Dedifferentiated amniotic fluid mesenchymal stem cell (primary cell): Measurements from ENCODE around the gene TXNL1.

Source experiments
- DNase-seq: peaks from one replicate; pipeline ENCODE4 v3.0.0-alpha.2; 2016; ENCODE audit errors: extremely low spot score

Gene TXNL1

DNA sequence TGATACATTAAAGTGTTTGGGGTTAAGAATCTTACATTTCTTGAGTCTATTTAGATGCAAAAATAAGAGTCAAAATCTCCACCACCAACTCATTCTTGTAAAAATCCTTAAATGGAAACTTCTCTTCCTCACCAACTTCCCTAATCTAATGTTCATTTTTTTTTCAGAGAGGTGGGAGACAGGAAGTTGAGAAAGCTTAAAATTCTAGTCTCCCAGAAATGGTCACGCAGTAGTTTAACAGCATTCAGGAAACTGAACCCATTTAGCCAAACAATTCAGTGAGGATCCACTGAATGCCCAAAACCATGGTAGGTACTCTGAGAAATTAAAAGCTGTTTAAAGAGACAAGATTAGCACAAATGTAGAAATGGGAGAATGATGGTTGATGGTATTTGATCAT, 69.0 kb downstream of the TXNL1 start:
- no peak for DNase-seq

DNA sequence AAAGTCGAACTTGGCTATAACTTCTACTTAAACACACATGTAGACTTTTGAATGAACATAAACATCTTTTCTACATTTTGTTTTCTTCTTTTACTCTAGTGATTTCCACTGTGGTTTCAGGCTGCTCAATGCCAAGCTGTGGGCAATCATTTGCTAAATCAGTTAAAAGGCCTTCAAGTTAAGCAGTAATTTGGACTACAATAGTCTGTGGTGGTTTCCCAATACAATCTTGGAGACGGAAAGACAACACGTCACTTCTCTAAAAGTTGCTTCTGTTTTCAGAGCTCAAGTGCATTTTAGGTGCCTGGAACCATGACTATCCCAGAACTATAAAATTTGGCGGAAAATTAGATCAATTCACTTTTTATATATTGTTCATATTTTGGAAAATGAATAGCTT, 69.4 kb downstream of the TXNL1 start:
- no peak for DNase-seq

DNA sequence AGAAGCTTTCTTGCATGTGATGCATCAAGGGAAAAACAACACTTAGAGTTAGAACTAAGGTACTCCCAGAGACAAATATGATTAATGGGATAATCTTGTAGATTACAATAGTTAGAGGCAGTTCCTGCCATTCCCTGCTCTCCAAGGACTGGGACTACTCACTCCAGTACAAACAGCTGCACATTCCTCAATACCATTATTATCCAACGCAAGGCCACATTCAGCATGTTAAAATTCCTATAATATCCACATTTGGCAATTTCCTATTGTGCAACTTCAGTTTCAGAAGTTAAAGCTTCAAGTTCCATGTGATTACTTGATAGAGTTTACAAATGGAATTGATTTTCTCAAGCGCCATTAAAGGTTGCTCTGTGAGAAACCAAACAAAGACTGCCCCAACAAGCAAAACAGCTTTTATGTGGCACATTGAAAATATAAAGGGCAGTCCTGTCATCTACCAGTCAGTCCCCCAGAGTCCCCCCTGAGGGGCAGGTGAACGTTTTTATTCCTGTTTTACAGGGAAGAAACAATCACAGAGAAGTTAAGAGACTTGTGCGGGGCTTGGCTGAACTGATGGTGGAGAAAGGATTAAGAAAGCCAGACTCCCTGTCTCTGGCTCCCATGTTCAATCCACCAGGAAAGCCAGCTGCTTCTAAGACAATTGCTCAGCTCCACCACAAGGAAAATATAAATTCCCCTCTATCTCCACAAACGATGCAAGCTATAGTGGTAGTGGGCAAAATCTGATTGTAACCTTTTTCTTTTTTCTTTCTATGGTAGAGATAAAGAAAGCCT, 72.6 kb downstream of the TXNL1 start:
- DNase-seq = peak; percentile 56

DNA sequence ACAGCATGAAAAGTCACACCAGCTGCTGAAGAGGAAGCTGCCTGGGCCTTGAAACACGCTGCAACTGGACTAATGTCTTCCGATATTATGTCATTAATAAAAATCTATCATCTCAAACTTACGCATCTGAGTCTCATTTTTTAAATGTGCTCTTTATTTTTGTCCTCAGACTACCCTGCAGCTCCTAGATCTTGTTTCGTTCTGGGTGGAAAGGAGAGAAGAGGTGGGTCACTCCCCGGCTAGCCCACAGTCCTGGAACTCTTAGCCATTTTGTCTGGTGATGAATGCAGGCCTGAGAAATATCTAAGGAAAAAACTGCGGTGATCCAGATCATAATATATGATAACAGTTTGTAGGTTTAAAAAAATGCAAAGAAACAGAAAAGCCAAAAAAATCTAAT, 73.3 kb downstream of the TXNL1 start:
- peak; percentile 14 for DNase-seq

DNA sequence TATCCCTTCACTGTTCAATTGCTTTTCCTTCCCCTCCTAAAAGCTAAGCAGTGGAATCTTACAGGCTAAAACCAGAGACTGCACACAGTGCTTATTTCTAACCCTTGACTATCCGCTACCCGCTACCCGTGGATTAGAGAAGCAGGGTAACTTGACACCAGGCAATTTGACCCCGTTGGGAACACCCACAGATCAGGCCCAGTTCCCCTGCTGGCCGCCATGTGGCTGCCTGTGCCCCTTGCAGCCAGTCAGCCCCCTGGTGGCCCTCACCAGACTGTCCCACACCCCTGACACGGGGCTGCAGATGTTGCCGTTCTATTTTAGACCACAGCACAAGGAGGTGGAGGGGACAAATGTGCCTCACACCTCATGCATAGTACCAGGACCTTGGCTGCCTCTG, 74.8 kb downstream of the TXNL1 start:
- DNase-seq = no peak

DNA sequence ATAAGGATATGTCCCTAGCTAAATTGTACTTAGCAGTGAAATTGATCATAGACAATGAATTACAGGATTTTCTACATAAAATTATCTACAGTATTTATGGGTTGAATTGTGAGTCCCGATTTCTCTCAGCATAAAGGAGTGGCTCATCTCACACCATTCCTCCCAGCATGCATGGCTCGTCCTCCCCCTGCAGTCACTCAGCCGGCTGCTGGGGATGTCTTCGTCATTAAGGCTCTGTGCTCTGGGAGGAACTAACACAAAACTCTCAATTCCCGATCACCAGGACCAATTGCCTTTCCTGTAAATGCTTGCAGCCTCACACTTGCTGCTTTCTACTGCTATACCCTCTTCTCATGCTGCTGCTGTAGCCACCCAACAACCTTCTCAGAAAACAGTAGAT, 75.9 kb downstream of the TXNL1 start:
- no peak for DNase-seq

DNA sequence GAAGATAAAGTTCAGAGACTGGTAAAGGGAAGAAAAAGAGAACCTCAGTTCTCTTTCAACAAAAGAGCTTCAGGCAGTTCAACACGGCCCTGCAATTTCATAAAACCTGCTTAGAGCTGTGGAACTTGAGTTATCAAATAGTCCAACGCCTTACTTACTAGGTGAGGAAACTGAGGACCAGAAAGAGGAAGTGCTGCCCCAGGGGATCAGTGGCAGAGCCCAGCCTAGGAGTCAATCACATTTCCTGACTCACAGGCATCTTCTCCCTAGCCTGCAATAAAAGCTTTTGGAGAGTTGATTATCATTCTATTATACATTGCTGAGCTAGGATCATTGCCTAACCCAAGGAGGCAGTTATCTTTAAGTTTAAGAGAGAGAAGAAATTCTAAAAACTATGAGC, 77.4 kb downstream of the TXNL1 start:
- no peak for DNase-seq

- peak; percentile 11 for DNase-seq
These were observed 79.3 kb downstream of the TXNL1 start for GRCh38 chr18:56559044-56559443.

- DNase-seq = no peak
These were observed 81.5 kb downstream of the TXNL1 start for GRCh38 chr18:56556907-56557306.

DNA sequence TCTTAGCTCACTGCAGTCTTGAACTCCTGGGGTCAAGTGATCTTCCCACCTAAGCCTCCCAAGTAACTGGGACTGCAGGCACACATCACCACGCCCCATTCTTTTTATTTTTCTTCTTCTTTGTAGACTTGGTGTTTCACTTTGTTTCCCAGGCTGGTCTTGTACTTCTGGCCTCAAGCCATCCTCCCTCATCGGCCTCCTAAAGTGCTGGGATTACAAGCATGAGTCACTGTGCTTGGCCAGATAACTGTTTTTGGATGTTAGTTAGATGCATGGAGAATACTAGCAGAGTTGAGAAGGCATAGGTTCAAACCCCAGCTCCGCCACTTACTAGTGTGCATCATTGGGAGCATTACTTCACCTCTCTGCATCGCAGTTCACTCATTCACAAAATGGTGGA, 88.3 kb downstream of the TXNL1 start:
- peak; percentile 12 for DNase-seq
